Hypothalamus (tissue), 51 donors: ENCODE results near the gene GSTM5.
"Not testable (repeated sequence)": the region's sequence is repeated elsewhere in the genome, so short reads cannot be mapped to it uniquely, and the experiment has no call there.

Experiments used
- DNase-seq, 51 donors: peaks; one replicate each; lab custom pipeline; 2025; lab: John Stamatoyannopoulos, UW

Gene GSTM5

GRCh38 chr1:109695138-109695537 lies 16.9 kb upstream of the GSTM5 start:
- not testable (repeated sequence) for DNase-seq

GRCh38 chr1:109697066-109697465 lies 15.0 kb upstream of the GSTM5 start:
- DNase-seq = no peak

- DNase-seq = not testable (repeated sequence)
These were observed 14.2 kb upstream of the GSTM5 start for GRCh38 chr1:109697861-109698260.

GRCh38 chr1:109702940-109703339 lies 9.1 kb upstream of the GSTM5 start:
- not testable (repeated sequence) for DNase-seq

GRCh38 chr1:109704173-109704572 lies 7.9 kb upstream of the GSTM5 start:
- peak in 1 of 51 donors; percentile 4 for DNase-seq

GRCh38 chr1:109705411-109705810 lies 6.6 kb upstream of the GSTM5 start:
- DNase-seq = no peak

GRCh38 chr1:109708949-109709348 lies 3.1 kb upstream of the GSTM5 start:
- DNase-seq = not testable (repeated sequence)

GRCh38 chr1:109709822-109710221 lies 2.2 kb upstream of the GSTM5 start:
- DNase-seq = not testable (repeated sequence)

- no peak for DNase-seq
These were observed 342 bp downstream of the GSTM5 start for GRCh38 chr1:109712321-109712864.

- no peak for DNase-seq
These were observed 1.6 kb downstream of the GSTM5 start for GRCh38 chr1:109713636-109714035.

- no peak for DNase-seq
These were observed 2.8 kb downstream of the GSTM5 start for GRCh38 chr1:109714661-109715372.

- DNase-seq = no peak
These were observed 4.1 kb downstream of the GSTM5 start for GRCh38 chr1:109716121-109716520.

- DNase-seq = no peak
These were observed 4.6 kb downstream of the GSTM5 start for GRCh38 chr1:109716570-109717090.

- DNase-seq = no peak
These were observed 5.7 kb downstream of the GSTM5 start for GRCh38 chr1:109717729-109718128.

GRCh38 chr1:109718495-109718894 lies 6.4 kb downstream of the GSTM5 start:
- no peak for DNase-seq

GRCh38 chr1:109719337-109719837 lies 7.3 kb downstream of the GSTM5 start:
- no peak for DNase-seq

- DNase-seq = no peak
These were observed 9.0 kb downstream of the GSTM5 start for GRCh38 chr1:109721042-109721441.

- DNase-seq = no peak
These were observed 9.9 kb downstream of the GSTM5 start for GRCh38 chr1:109721971-109722370.

- DNase-seq = no peak
These were observed 11.0 kb downstream of the GSTM5 start for GRCh38 chr1:109722908-109723691.

GRCh38 chr1:109724933-109725332 lies 12.9 kb downstream of the GSTM5 start:
- DNase-seq = no peak

- no peak for DNase-seq
These were observed 13.5 kb downstream of the GSTM5 start for GRCh38 chr1:109725510-109725909.
